ENCODE results near the gene ST8SIA4.
A peak's percentile ranks its signal among the peaks of the same experiment; 100 is the strongest.

Gene ST8SIA4

GRCh38 chr5:100779669-100780375 is 123.3 kb downstream of the ST8SIA4 start:
- peak; percentile 25 for DNase-seq

GRCh38 chr5:100777680-100778300 is 125.3 kb downstream of the ST8SIA4 start:
- peak; percentile 31 for DNase-seq

GRCh38 chr5:100775533-100775855 is 127.6 kb downstream of the ST8SIA4 start:
- DNase-seq, result no peak

- DNase-seq, result no peak
Measured at GRCh38 chr5:100772548-100772947, 130.5 kb downstream of the ST8SIA4 start.

GRCh38 chr5:100772006-100772405 is 131.1 kb downstream of the ST8SIA4 start:
- DNase-seq, result no peak

GRCh38 chr5:100771181-100771580 is 131.9 kb downstream of the ST8SIA4 start:
- DNase-seq, result no peak

GRCh38 chr5:100768221-100768620 is 134.9 kb downstream of the ST8SIA4 start:
- no peak for DNase-seq

- no peak for DNase-seq
Measured at GRCh38 chr5:100762995-100763394, 140.1 kb downstream of the ST8SIA4 start.

GRCh38 chr5:100762108-100762507 is 141.0 kb downstream of the ST8SIA4 start:
- DNase-seq, result no peak

GRCh38 chr5:100761192-100761591 is 141.9 kb downstream of the ST8SIA4 start:
- DNase-seq, result no peak

- DNase-seq, result no peak
Measured at GRCh38 chr5:100760688-100761087, 142.4 kb downstream of the ST8SIA4 start.

- DNase-seq, result no peak
Measured at GRCh38 chr5:100758780-100759179, 144.3 kb downstream of the ST8SIA4 start.

GRCh38 chr5:100758306-100758705 is 144.8 kb downstream of the ST8SIA4 start:
- DNase-seq, result no peak

- DNase-seq, result no peak
Measured at GRCh38 chr5:100757618-100758017, 145.5 kb downstream of the ST8SIA4 start.

Measured in CD4-positive, alpha-beta T cell treated with Interleukin-12 subunit alpha and Interleukin-12 subunit beta, for 1 hour (primary cell).